Panc1 (cell line): ENCODE measurements around the gene NLGN2. TPM values are rescaled to one million over a fixed set of nuclear protein-coding genes. Genes with fewer than 3 reads are reported as not detected.
A peak's percentile ranks its signal among the peaks of the same experiment; 100 is the strongest.

Source experiments
- ATAC-seq: fragments of 200-7000 bp; cut with Tn5 transposase; 2 replicates; pipeline ENCODE4 v1.9.1; 2020; ENCODE audit warnings: mild to moderate bottlenecking, moderate library complexity
- BruUV-seq: library from RNA; stranded (reverse); fragments of 400-500 nt; replicated peaks from 2 replicates; lab custom pipeline; 2021; lab: Mats Ljungman, UMichigan
- CTCF ChIA-PET: fragments of 300-600 bp; sonication (Branson Sonifier 250); formaldehyde crosslinking; loops from one replicate; lab custom pipeline; 2022; ENCODE audit warnings: antibody characterized with exemption; lab: Charles Lee
- POLR2A ChIA-PET: fragments of 300-600 bp; sonication (Branson Sonifier 250); formaldehyde crosslinking; loops from one replicate; lab custom pipeline; 2022; ENCODE audit warnings: antibody characterized with exemption; lab: Charles Lee
- DNase-seq: peaks from one replicate; pipeline ENCODE4 v3.0.0-alpha.2; 2010; ENCODE audit warnings: low read depth, low spot score
- H3K27ac ChIP-seq: 2 replicates; pipeline ENCODE4 v1.5.1; 2011; ENCODE audit warnings: mild to moderate bottlenecking, low read length, inconsistent platforms
- H3K27me3 ChIP-seq: fragments of 200-500 bp; sonication (Bioruptor generic); 2 replicates; pipeline ENCODE4 v1.6.0; 2014; ENCODE audit warnings: low read length, inconsistent platforms; ENCODE audit not compliant: control insufficient read depth, insufficient read depth
- H3K36me3 ChIP-seq: fragments of 200-500 bp; sonication (Bioruptor generic); 2 replicates; pipeline ENCODE4 v1.5.1; 2014; ENCODE audit warnings: inconsistent platforms, mild to moderate bottlenecking, low read length, moderate library complexity; ENCODE audit not compliant: control insufficient read depth, insufficient read depth
- H3K4me1 ChIP-seq: 2 replicates; pipeline ENCODE4 v1.5.1; 2011; ENCODE audit warnings: inconsistent platforms, mild to moderate bottlenecking, low read length, moderate library complexity; ENCODE audit not compliant: control insufficient read depth, insufficient read depth
- H3K4me3 ChIP-seq, 2 experiments: 2 replicates each; pipeline ENCODE4 v1.5.1; 2011 to 2012; ENCODE audit warnings: low read depth in 2 of 2, low read length in 2 of 2, mild to moderate bottlenecking in 2 of 2, inconsistent platforms in 1 of 2, moderate library complexity in 1 of 2
- H3K9me3 ChIP-seq: fragments of 200-500 bp; sonication (Bioruptor generic); 2 replicates; pipeline ENCODE4 v1.5.1; 2014; ENCODE audit warnings: low read depth, mild to moderate bottlenecking, inconsistent platforms, low read length, moderate library complexity; ENCODE audit not compliant: control insufficient read depth, insufficient read depth
- CTCF ChIP-seq: fragments of 450-650 bp; IDR thresholded peaks from 2 replicates; pipeline ENCODE4 v1.5.1; 2017; ENCODE audit warnings: mild to moderate bottlenecking
- POLR2AphosphoS5 ChIP-seq: IDR thresholded peaks from 2 replicates; pipeline ENCODE4 v1.6.1; 2012; ENCODE audit warnings: mild to moderate bottlenecking, low read depth, low read length, moderate library complexity
- SIN3A ChIP-seq: IDR thresholded peaks from 2 replicates; pipeline ENCODE4 v1.6.1; 2012; ENCODE audit warnings: low read depth, mild to moderate bottlenecking, low read length, moderate library complexity, borderline replicate concordance; ENCODE audit not compliant: insufficient read depth
- TCF7L2 ChIP-seq: IDR thresholded peaks from 2 replicates; pipeline ENCODE4 v1.6.1; 2011; ENCODE audit warnings: mild to moderate bottlenecking, low read depth, low read length, inconsistent platforms
- in situ Hi-C: cut with HindIII; loops from 2 replicates; pipeline ENCODE4 v1.10.0; 2016; ENCODE audit warnings: low sequenced_read_pairs, low pct_unique_long_range_greater_than_20kb
- intact Hi-C: fragments of 100-400 bp; cut with micrococcal nuclease; formaldehyde crosslinking; loops from one replicate; pipeline ENCODE4 v1.10.0; 2022; ENCODE audit not compliant: unreplicated experiment
- total RNA-seq: library from RNA; stranded (reverse); gene quantifications from one replicate; pipeline ENCODE4 v1.2.1, GENCODE V29; 2021; ENCODE audit not compliant: unreplicated experiment
- TF ChIP-seq, protein P1 (sequence below), 2 experiments: IDR thresholded peaks; 2 replicates each; pipeline ENCODE4 v1.6.1; 2011 to 2012; ENCODE audit warnings: low read depth in 2 of 2, control low read depth in 1 of 2, low read length in 1 of 2, mild to moderate bottlenecking in 1 of 2, moderate library complexity in 1 of 2; ENCODE audit not compliant: insufficient read depth in 1 of 2

The NLGN2 gene
- total RNA-seq, 1 experiment from 2014 or later, result 33.6 TPM

GRCh38 chr17:7406235-7406825 is 1.3 kb upstream of the NLGN2 start:
- ATAC-seq (no peak), DNase-seq (no peak)
- intact Hi-C loops (no loop called here), in situ Hi-C loops (no loop called here)
- H3K4me3 ChIP-seq, result peak overlapping the region; percentile 61 to 63; a peak in 3 of 4 replicates
- H3K27me3 ChIP-seq, result no peaks in the 10 kb centered on the region
- no TSS peak for BruUV-seq
- POLR2A ChIA-PET, result interaction anchor here (0.6 to 0.8 kb wide), 2 partner anchors 12 to 167 kb away, joined by 3 to 5 read pairs; partner anchors contain the start of gene PLSCR3
- H3K9me3 ChIP-seq, result no peaks in the 10 kb centered on the region
- CTCF ChIA-PET, result interaction anchor here (0.7 to 0.8 kb wide), 2 partner anchors 99 to 152 kb away, joined by 4 to 5 read pairs; no protein-coding TSS in a partner anchor
- H3K27ac ChIP-seq, result no peak overlapping the region
- no peaks in the 10 kb centered on the region for H3K36me3 ChIP-seq
- no peak for TF ChIP-seq TCF7L2
- H3K4me1 ChIP-seq, result peaks cover 3% of the 10 kb centered on the region

GRCh38 chr17:7407082-7407481 is 563 bp upstream of the NLGN2 start:
- ChIA-PET CTCF (interaction anchor here (0.7 to 0.8 kb wide), 2 partner anchors 98 to 151 kb away, joined by 4 to 5 read pairs; no protein-coding TSS in a partner anchor), POLR2A (interaction anchor here (0.8 kb wide), 1 partner anchor 167 kb away, joined by 5 read pairs; no protein-coding TSS in a partner anchor)
- no peak overlapping the region for H3K4me3 ChIP-seq

More at GRCh38 chr17:7407082-7407481, 563 bp upstream of the NLGN2 start:
- BruUV-seq, result no TSS peak
- H3K27ac ChIP-seq, result no peak overlapping the region
- in situ Hi-C loops, result no loop called here
- H3K36me3 ChIP-seq, result no peaks in the 10 kb centered on the region
- no peaks in the 10 kb centered on the region for H3K27me3 ChIP-seq
- ATAC-seq, result no peak
- TF ChIP-seq, protein P1, sequence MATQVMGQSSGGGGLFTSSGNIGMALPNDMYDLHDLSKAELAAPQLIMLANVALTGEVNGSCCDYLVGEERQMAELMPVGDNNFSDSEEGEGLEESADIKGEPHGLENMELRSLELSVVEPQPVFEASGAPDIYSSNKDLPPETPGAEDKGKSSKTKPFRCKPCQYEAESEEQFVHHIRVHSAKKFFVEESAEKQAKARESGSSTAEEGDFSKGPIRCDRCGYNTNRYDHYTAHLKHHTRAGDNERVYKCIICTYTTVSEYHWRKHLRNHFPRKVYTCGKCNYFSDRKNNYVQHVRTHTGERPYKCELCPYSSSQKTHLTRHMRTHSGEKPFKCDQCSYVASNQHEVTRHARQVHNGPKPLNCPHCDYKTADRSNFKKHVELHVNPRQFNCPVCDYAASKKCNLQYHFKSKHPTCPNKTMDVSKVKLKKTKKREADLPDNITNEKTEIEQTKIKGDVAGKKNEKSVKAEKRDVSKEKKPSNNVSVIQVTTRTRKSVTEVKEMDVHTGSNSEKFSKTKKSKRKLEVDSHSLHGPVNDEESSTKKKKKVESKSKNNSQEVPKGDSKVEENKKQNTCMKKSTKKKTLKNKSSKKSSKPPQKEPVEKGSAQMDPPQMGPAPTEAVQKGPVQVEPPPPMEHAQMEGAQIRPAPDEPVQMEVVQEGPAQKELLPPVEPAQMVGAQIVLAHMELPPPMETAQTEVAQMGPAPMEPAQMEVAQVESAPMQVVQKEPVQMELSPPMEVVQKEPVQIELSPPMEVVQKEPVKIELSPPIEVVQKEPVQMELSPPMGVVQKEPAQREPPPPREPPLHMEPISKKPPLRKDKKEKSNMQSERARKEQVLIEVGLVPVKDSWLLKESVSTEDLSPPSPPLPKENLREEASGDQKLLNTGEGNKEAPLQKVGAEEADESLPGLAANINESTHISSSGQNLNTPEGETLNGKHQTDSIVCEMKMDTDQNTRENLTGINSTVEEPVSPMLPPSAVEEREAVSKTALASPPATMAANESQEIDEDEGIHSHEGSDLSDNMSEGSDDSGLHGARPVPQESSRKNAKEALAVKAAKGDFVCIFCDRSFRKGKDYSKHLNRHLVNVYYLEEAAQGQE (IDR thresholded peaks at IDR 0.05; ENCODE audit: insufficient read depth in 1 of 2, low read depth in 2 of 2, low read length in 1 of 2), result no peak
- no peak for TF ChIP-seq TCF7L2
- TF ChIP-seq CTCF, result no peak
- no peak for TF ChIP-seq POLR2AphosphoS5
- TF ChIP-seq SIN3A, result no peak
- H3K9me3 ChIP-seq, result no peaks in the 10 kb centered on the region
- H3K4me1 ChIP-seq, result peaks cover 3% of the 10 kb centered on the region
- intact Hi-C loops, result no loop called here
- no peak for DNase-seq
